Inferior parietal cortex (tissue), 1 donor: ENCODE results near the gene CCDC33.
"Not testable (repeated sequence)": the region's sequence is repeated elsewhere in the genome, so short reads cannot be mapped to it uniquely, and the experiment has no call there.

Experiments used
- DNase-seq: peaks from one replicate; pipeline ENCODE4 v3.0.0-alpha.2; 2016; ENCODE audit errors: extremely low spot score

Gene CCDC33

DNA sequence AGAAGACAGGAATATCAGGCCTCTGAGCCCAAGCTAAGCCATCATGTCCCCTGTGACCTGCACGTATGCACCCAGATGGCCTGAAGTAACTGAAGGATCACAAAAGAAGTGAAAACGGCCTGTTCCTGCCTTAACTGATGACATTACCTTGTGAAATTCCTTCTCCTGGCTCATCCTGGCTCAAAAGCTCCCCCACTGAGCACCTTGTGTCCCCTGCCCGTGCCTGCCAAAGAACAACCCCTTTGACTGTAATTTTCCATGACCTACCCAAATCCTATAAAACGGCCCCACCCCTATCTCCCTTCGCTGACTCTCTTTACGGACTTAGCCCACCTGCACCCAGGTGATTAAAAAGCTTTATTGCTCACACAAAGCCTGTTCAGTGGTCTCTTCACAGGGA is 123.2 kb downstream of the CCDC33 start:
- DNase-seq, result not testable (repeated sequence)

DNA sequence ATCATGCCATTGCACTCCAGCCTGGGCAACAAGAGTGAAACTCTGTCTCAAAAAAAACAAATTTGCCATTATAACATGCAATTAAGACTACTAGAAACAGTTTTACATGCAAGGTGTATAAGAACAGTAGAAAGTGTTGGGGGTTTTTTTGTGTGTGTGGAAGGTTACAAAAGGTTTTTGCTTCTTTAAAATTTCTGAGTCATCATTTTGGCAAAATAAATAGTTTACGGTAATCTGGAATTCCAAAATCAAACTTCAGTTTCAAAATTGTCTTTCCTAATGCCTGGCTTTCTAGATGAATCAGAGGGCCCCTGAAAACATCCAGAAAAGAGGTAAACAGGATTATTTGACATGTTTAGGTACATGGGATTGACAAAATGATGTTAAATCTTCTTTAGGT is 124.7 kb downstream of the CCDC33 start:
- DNase-seq, result not testable (repeated sequence)

DNA sequence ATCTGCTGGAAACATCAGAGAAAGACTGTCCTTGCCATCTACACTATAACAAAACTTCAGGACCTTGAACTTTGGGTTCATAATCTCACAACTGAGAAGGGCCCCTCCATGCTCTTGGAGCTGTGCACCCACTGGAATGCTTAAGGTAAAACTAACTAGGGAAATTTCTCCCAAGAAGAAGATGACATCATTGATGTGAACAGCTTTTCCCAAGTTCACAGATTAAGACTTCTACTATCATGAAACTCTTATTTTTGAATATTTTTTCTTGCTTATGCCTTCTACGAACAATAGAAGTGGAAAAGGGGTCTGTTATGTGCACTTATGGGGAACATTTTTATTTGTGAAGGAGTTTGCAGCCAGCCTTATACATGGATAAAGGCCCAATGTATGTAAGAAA is 126.4 kb downstream of the CCDC33 start:
- no peak for DNase-seq

DNA sequence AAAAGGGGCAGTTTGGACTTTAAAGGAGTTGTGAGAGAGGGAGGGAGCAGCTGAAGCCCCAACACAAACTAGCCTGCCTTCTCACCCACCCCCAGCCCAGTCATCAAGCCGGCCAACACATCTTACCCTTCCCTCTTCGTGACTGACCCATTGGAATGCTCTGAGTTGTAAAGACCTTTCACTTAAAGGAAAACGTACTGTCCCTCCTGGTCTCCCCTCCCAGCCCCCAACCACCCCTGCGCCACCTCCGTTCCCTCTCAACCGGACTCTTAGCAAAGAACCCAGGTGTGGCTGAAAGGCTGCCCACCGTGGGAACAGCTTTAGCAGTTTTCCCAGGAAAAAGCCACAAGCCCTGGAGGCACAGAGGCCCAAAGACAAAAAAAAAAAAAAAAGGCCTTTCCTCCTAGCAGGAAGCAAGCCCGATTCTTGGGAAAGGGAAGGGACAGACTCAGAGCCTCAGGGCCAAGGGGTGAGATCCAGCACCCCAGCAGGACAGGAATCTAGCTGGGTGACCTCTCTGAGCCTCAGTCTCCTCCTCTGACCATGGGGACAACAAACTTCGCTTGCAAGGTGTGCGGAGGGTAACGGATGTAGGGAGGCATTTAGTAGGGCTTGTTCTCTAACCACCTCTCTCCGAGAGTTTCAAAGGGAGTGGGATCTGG is 128.9 kb downstream of the CCDC33 start:
- no peak for DNase-seq

DNA sequence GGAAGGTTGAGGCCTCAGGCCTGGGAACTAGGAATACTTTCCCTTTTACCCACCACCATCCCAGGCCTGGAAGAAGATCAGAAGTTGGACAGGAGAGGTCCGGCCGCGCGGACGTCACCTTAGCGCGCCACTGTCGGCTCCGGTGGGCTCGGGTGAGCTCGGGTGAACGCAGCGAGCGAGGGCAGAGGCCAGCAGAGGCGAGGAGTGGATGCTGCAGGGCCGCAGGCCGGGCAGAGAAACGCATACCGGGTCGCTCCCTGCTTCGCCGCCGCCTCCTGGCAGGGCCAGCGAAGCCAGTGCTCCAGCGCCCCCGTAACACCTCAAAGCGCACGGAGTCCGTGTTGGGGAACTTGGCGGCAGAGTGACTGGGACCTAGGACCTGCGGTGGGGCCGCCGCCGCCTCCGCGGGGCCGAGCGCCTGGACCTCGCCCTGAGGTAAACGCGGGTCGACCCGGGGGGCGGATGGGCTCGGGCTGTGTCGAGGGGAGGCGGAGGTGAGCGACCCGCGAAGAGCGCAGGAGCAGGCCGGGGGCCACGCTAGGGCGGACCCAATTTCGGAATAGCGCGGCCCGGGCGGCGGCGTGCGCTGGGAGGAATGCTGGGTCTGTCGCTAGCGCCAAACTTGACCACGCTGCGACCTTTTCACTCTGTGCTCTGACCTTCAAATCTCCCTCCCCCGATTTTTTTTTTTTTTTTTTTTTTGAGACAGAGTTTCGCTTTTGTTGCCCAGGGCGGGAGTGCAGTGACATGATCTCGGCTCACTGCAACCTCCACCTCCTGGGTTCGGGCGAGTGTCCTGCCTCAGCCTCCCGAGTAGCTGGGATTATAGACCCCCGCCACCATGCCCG is 129.7 kb downstream of the CCDC33 start:
- no peak for DNase-seq

DNA sequence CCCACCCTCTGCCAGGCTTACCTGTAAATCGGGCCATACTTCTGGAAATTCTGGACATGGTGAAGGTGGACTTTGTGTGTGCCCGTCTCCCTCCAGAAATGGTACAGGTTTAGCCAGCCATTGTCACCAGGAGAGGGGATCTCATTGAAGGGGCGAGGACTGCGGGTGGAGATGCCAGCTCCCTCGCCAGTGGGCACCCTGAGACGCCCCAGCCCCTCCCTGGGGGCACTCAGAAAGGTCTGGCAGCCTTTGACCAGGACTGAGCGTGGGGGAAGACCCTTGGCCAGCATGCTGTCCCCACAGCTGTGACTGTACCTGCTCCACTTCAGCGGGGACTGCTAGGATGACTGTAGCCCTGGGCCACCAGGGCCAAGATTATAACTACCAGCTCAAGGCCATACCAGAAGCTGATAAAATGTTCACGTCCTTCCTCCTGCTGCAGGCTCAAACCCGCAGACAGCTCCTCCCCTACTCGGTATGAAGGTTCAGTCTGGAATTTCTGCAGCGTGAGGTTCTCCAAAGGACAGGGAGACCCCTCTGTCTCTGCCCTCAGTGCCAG is 131.2 kb downstream of the CCDC33 start, which contains the start of gene CYP11A1:
Gene CYP11A1 (minus strand): TSS at position 351 of the 559 bp plus-strand sequence. CDS start 61 bp downstream, at position 290.
- DNase-seq, result no peak

DNA sequence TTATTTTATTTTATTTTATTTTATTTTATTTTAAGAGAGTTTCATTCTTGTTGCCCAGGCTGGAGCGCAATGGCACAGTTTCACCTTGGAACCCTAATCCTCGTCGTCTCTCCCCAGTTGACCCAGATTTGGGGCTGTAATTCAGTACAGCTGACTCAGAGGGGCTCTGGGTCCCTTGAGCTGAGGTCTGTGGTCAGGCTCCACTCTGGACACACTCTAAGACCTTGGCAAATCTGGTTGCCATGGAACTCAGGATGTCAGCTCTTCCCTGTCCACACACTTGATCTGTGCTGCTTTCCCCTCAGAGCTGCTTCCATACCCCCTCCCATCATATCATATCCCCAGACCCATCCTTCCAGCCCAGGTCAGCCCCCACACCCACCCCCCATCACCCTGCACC is 132.0 kb downstream of the CCDC33 start:
- DNase-seq, result no peak

DNA sequence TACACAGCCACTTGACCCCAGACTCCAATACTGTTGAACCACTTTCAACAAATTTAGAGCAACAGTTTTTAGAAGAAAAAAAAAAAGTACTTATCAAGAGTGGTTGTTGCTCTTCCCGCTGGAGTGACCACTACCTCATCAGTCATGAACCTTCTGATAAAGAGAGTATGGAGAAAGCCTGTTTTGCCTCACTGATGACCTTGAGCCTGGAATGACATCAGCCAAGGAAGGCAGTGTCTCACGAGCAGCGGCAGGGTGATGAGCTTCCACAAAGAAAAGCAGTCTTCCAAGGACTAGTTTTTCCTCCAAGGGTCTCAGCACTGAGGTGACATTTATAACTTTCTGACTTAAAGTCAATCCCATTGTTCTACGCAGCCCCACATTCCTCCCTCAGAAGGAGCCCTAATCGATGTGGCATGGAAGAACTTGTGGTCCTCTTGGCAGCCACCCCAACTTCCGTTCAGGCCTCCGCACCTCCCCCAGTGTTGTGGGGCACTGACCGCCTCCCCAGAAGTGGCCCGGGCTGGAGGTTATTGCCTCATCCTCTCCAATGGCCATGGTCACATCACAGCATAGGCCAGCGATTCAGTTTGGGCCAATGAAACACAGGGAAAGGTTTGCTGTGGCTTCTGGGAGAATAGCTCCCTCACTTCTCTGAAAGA is 133.1 kb downstream of the CCDC33 start:
- DNase-seq, result no peak

DNA sequence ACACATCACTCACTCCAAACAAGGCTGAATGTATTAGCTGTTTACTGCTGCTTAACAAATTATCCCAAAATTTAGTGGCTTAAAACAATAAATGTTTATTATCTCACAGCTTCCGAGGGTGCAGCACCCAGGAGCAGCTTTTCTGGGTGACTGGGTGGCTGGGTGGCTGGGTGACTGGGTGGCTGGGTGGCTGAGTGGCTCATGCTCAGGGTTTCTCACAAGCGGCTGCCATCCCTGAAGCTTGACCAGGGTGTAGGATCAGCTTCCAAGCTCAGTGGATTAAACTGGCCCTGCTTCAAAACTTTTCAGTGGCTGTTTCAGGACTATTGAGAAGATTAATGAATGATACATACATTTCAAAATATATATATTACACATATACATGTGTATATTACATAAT is 133.6 kb downstream of the CCDC33 start:
- no peak for DNase-seq

DNA sequence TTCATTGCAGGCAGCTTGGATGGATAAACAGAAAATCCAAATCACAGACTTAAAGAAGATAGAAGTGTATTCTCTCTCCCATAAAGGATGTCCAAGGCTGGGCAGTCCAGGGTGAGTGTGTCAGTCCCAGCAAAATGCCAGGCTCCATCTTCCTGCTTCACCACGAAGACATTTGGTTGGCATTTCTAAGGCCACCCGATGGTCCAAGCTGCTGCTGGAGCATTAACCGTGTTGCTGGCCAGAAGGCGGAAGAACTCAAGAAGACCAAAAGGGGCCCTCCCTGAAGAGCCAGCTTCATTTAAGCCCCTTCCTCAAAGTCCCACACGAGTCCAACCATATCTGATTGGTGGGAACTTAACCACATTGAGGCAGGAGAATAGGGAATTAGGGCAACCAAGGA is 134.3 kb downstream of the CCDC33 start:
- DNase-seq, result no peak

DNA sequence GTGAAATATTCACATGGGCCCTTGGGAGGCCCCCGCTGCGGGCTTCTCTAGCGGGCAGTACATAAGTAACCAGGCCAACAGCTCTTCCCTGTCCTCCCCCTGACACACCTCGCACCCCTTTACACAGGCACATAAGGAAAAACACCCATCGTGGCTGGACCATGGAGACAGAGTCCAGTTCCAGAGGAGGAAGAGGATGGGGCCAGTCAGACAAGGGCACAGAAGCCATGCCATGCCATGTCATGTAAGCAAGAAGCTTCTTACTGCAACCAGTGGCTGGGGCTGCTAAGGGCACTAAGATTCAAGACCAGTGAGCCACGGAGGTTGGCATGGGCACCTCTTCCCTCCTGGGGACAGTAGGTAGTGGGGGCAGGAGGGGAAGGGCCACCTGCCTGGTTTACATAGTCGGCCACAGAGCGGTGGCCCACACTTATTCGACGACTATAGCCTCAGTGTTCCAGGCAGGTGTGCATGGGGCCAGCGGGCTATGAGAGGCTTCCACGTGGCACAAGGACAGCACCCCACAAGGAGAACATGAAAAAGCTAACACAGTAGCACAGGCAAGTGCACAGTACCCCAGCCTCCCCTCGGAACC is 137.0 kb downstream of the CCDC33 start:
- no peak for DNase-seq

DNA sequence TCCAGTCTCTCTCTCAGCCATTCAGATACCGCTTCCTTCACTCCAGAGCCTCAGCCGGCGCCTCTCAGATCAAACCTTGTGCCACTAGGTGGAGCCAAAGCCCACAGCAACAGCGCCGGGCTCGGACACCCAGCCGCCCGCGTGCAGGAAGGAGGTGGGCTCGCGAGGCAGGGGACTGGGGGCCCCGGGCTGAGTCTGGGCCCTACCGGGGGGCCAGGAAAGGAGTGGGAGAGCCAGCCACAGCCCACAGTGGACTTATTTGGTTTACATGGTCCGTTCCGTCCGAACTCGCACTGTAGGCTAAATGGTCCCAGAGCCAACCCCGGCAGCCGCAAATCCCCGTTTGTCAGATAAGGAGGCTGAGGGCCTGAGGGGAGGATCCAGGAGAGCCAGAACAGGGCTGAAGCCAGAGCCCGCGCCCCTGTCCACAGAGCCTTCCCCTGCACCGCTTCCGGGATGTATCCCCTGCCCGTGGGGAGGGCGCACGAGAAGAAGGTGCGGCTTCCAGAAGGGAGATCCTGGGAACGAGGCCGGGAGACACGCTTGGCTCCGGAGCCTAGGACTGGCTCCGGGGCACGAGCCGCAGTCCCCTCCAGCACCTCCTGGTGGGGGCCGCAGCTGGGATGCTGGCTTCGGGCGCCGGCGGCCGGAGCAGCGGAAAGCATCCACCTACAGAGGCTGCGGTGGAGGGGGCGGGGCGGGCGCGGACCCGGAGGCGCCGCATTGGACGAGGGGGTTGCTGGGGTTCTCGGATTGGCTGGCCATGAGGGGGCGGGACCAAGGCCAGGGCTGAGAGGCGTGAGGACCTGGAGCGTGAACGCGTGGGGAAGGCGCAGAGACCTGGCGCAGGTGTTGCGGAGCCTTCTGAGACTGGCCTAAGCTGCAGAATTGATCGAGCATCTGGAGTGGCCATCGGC is 137.9 kb downstream of the CCDC33 start:
- peak; percentile 91 for DNase-seq

DNA sequence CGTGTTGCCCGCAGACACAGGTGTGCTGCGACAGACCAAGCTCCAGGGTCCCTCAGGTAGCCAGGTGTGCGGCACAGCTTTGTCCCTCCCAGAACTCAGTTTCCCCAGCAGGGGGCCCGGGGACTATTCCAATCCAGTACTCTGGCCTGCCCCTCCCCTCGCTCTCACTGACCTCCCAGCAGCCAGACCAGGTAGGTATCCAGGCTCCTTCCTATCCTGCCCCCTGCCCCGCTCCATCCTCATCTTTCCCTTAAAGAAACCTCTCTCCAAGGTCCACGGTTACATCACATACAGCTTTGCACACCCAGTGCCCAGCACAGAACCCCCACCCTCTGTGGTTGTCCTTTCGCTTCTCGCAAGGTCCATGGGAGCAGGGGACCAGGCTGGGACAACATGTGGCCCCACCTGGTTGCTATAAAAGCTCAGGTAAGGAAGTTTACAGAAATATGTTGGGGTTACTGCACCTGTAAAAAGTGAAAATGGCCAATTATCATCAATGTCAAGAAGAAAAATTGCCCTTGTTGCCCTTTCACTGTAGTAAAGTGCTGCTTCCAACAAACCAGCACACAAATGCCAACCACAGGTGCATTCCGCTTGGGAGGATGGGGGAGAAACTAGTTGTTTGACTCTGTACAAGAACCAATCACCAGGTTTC is 138.6 kb downstream of the CCDC33 start:
- DNase-seq, result no peak

DNA sequence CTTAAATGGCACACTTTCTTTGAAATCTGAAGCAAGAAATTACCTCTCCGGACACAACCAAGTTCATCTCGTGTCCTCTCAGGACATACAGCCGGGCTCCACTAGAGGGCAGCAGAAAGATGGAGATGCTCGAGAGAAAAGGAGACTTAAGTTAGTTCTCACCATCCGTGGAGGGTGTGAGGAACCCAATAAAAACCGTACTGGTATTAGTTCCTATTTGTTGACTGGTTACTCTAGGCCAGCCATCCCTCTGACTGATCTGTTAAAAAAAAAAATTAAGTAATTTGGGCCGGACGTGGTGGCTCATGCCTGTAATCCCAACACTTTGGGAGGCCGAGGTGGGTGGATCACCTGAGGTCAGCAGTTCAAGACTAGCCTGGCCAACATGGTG is 139.2 kb downstream of the CCDC33 start:
- peak; percentile 92 for DNase-seq

DNA sequence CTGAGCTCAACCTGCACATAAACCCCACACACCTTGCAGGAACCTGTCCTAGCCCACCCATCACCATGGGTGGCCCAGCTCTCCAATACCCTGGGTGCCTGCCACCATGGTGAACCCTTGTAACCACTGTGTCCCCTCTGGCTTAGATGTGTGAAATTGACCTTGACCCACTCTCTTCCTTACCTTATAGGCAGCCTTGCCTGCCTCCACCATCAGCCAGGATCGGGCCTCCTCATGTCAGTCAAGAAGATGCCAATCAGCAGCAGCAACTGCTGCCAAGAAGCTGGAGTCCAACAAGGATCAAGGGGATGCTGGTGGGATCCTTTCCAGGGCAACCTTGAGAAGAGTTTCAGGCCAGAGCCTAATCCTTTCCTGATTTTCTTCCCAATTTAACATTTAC is 140.1 kb downstream of the CCDC33 start:
- no peak for DNase-seq

DNA sequence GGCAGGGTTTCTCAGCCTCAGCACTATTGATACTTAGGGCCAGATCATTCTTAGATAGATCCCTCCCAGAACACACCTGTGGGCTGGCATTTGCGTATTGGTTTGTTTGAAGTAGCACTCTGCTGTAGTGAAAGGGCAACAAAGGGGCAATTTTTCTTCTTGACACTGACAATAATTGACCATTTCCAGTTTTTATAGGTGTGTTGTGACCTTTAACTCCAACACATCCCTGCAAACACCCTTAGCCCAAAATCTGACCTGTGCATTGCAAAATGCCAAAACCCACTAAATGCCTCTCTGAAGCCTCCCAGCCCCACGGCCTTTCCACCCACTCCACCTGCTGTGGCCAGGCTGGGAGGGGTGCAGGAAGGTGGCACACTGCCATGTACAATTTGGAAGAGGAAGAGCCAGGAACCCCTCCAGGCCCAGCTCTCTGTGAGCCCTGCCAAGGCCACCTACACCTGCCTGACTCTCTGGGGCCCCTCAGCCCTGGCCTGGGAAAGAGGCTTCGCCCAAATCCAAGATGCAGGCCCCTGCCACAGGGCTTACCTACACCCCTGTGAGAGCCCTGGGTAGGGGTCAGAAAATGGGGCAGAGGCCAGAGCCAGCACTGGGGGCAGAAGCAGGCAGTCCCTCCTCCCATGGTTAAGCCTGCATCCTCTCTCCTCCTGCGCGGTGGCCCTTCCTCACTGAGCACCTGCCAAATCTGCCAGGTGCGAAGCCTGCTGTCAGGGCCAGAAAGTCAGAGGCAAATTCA is 140.9 kb downstream of the CCDC33 start:
- DNase-seq, result no peak

DNA sequence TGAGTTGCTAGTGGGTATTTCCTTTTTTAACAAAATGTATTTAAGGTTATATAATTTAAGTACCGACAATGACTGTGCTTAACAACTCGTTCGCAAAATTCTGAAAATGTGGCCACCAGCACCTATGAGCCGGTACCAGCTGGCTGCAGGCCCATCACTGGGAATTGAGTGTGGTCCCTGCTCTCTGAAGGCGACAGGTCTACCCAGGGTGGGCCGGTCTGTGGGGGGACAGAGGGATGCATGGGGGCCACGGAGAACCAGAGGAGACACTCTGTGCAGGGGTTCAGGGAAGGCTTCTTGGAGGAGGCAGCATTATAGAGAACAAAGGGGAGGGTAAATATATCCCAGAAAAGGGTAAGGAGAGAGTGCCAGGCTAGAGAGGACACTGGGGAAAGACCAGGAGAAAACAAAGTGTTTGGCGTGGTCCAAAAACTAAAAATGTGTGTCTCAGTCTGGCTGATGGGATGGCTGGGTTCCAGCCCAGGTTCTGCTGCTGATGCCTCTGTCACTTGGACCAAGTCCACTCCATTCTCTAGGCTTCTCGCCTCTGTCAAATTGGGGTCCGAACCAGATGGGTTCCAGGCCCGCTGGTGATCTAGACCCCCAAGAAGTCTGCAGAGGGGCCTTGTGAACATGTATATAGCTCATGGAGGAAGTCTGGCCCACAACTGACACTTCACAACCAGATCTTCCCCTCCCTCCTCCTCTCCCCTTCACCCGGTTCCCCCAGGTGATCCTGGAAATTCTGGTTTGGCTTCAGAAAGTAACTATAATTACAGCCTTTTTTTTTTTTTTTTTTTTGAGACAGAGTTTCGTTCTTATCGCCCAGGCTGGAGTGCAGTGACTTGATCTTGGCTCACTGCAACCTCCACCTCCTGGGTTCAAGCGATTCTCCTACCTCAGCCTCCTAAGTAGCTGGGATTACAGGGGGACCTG is 142.0 kb downstream of the CCDC33 start:
- no peak for DNase-seq

DNA sequence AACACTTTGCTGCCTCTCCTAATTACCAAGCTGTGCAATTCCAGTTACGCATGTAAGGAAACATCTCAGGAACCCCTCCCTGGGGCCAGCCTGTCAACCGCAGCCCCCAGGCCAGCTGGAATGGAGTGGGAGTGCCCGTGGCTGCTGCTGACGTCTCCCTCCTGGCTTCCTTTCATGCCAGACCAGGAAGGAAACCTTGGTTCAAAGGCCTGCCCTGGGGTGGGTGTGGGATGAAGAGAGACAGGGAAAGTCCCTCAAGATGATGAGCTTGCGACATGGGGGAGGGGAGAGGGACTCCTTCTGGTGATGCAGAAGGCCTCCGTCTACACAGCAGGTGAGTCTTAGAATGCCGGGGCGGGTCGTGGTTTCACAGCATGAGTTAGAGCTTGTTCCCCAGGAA is 142.7 kb downstream of the CCDC33 start:
- DNase-seq, result no peak
